Cardiac atrium fibroblast (primary cell): ENCODE data around the gene C16orf46. TPM values are rescaled to one million over a fixed set of nuclear protein-coding genes. Genes with fewer than 3 reads are reported as not detected.

Experiments
- total RNA-seq: library from RNA; depleted of rRNA; stranded (reverse); fragments of >200 nt; gene quantifications from 2 replicates; pipeline ENCODE4 v1.2.3, GENCODE V29; 2015

C16orf46 gene, protein sequence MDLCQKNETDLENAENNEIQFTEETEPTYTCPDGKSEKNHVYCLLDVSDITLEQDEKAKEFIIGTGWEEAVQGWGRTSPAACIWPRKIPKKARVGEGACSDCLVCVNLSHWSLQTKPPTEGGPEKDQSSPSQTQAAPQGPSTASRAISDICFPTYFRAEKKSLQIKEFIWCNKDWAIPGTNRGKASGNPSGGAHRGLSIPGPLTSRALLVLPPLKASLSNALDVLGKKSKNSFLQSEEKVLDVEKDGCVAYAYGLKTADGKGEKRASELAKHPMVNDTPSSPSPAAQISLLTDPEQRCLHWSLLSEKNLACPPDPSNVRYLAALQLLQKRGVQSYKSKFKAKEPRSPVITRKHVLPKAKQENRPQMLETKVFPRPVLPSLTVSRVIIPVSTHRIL
- 0.18 and 0.32 TPM in 2 replicates for total RNA-seq

DNA sequence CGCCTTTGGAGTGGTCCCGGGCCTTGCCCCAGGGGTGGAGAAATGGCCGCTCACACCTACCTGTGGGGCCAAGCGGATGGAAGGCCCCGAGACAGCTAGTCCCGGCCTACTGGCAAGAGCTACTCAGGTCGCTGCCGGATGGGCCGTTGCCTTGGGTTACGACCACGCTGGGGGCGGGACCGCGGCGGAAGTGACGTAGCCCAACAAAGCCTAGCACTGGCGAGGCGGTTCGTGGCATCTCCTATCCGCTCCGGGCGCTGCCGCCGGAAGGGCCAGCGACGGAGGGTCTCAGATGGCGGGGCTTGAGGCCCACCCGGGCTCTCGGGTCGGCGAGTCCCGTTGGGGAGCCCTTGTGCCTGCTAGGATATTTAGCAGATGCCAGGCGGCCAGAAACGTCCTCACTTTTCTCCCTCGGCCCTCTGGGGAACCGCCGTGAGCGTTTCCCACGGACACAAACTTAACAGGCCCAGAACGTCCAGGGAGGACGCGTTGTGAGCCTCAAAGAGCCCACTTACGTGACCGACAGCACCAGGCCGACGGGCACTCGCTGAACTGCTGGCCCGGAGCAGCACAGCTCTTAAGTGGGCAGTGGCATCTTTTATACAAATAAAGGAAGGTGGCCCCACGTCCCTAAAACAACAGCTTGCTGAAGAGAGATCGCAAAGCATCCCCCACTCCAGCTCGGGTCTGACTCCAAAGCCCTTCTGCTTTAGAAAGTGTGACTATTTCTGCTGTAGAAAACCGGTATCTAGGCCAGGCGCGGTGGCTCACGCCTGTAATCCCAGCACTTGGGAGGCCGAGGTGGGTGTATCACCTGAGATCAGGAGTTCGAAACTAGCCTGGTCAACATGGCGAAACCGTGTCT lies at the start of gene C16orf46:
Gene C16orf46 (minus strand): TSS at position 163 of the 865 bp plus-strand sequence. CDS start 13,283 bp downstream, outside the sequence.

DNA sequence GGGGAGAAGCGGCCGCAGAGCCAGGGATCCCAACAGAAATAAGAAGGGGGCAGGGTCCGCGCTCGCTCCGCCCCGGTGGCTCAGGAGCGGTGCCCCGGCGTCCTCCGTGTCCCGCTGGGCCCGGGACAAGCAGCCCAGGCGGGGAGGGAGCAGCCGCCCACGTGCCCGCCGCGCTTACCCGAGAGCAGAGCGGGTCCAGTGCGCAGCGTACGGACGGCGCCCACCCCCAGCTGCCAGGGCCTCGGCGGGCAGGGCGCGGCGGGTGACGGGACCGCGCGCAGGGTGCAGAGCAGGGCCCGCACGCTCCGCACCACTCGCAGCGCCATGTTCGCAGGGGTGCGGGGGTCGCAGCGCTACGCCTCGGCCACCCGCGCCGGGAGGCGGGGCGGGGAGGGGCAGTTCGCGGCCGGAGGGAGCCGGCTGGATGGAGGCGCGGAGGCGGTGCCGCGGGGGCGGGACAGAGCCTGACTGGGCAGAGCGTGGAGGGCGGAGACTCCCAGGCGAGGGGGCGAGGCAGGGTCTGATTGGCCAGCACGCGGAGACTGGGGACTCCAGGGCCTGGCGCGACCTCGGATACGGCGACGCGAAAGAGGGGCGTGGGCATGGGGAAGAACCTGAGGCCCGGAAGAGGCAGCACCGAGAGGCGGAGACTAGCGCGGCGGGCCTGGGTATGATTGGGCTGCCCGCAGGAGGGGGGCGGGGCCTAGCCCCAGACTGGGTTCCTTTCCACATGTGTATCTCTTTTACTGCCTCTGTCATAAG lies 19.1 kb upstream of the C16orf46 start, which contains the start of gene GCSH:
Gene GCSH (minus strand): TSS at position 443 of the 762 bp plus-strand sequence. CDS start 117 bp downstream, at position 326.

DNA sequence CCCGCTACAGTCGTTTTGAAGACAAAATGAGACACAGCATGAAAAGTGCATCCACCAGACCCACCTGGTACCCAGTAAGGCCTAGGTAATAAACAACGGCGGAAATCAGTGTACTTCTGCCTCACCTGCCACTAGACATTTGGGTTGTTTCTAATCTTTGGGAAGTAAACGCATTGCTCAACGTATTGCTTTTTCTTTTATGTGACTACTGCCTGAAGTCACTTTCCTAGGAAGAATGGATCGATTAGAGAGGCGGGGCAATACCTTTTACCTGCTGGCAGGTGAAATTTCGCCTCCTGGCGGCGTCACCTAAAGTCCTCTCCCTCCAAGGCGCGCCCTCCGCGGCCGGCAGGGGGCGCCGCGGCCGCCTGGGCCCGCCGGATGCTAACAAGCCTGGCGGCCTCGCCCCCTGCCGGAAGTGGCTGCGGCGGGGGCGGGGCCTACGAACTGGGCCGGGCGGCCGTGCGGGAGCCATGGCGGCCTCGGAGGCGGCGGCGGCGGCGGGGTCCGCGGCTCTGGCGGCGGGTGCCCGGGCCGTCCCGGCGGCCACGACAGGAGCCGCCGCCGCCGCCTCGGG lies 41.6 kb downstream of the C16orf46 start, which contains the start of gene ATMIN:
Gene ATMIN (plus strand): TSS at position 445 of the 577 bp plus-strand sequence. CDS start 29 bp downstream, at position 474.

Other genes with a start within 250 kb of the C16orf46 start
- gene CMC2, start 70.4 kb downstream of the C16orf46 start, total RNA-seq, result 46.4 and 52.5 TPM in 2 replicates
- 16.7 and 17.9 TPM in 2 replicates for gene CENPN, start 70.0 kb downstream of the C16orf46 start, total RNA-seq
- 25.5 and 29.5 TPM in 2 replicates for gene ATMIN, start 41.4 kb downstream of the C16orf46 start, total RNA-seq
- gene GCSH, start 19.2 kb upstream of the C16orf46 start, total RNA-seq, result 13.1 and 19.7 TPM in 2 replicates
- gene BCO1, start 161.5 kb upstream of the C16orf46 start, total RNA-seq, result not detected in 2 replicates
- gene GAN, start 237.7 kb upstream of the C16orf46 start, total RNA-seq, result 2.2 and 6.5 TPM in 2 replicates